ENCODE measurements around the gene KIAA1217. TPM values are rescaled to one million over a fixed set of nuclear protein-coding genes. Genes with fewer than 3 reads are reported as not detected.

KIAA1217 gene
- polyA plus RNA-seq, 1 donor from 2014 or later: 0.22 TPM

GRCh38 chr10:24397662-24398061 is 188.7 kb downstream of the KIAA1217 start:
- Histone ChIP-seq H3K9me2 (ENCODE audit: insufficient read depth, low read length) (no peaks in the 10 kb centered on the region), H3K27ac (ENCODE audit: low read length) (no peak overlapping the region), H3K79me2 (replicated peaks; ENCODE audit: insufficient read depth, low read length) (no peaks in the 10 kb centered on the region), H3F3A (ENCODE audit: insufficient read depth, low read length, poor library complexity, severe bottlenecking) (no peaks in the 10 kb centered on the region), H3K9ac (ENCODE audit: low read length) (no peak overlapping the region), H3K27me3 (ENCODE audit: insufficient read depth, low read depth, low read length) (no peaks in the 10 kb centered on the region), H3K4me3 (ENCODE audit: low read length) (no peak overlapping the region), H2AFZ (ENCODE audit: low read depth, low read length) (no peak overlapping the region), H3K36me3 (ENCODE audit: insufficient read depth, low read length) (no peaks in the 10 kb centered on the region), H3K9me3 (ENCODE audit: low read length) (no peaks in the 10 kb centered on the region), H3K4me2 (ENCODE audit: low read length) (no peak overlapping the region), H4K20me1 (ENCODE audit: insufficient read depth) (no peaks in the 10 kb centered on the region)
- TF ChIP-seq RAD21 (conservative IDR thresholded peaks at IDR 0.05) (no peak), POLR2AphosphoS5 (IDR thresholded peaks at IDR 0.05) (no peak), EZH2 (IDR thresholded peaks at IDR 0.05; ENCODE audit: borderline replicate concordance, insufficient read depth, low read length, poor library complexity, severe bottlenecking) (no peak), MXI1 (conservative IDR thresholded peaks at IDR 0.05; ENCODE audit: poor library complexity, severe bottlenecking) (no peak), REST (IDR thresholded peaks at IDR 0.05; ENCODE audit: borderline replicate concordance) (no peak), SMC3 (conservative IDR thresholded peaks at IDR 0.05; ENCODE audit: poor library complexity) (no peak)

GRCh38 chr10:24404567-24404966 is 195.6 kb downstream of the KIAA1217 start:
- no peaks in the 10 kb centered on the region for H3K79me2 ChIP-seq (replicated peaks; ENCODE audit: insufficient read depth, low read length)
- TF ChIP-seq EP300 (conservative IDR thresholded peaks at IDR 0.05; ENCODE audit: poor library complexity, severe bottlenecking): no peak
- TF ChIP-seq POLR2AphosphoS5 (IDR thresholded peaks at IDR 0.05): no peak
- TF ChIP-seq SMC3 (conservative IDR thresholded peaks at IDR 0.05; ENCODE audit: poor library complexity): no peak
- TF ChIP-seq REST (IDR thresholded peaks at IDR 0.05; ENCODE audit: borderline replicate concordance): no peak
- TF ChIP-seq EZH2 (IDR thresholded peaks at IDR 0.05; ENCODE audit: borderline replicate concordance, insufficient read depth, low read length, poor library complexity, severe bottlenecking): no peak
- TF ChIP-seq TAF1 (IDR thresholded peaks at IDR 0.05; ENCODE audit: low read depth): no peak
- no peak for TF ChIP-seq RAD21 (conservative IDR thresholded peaks at IDR 0.05)
- TF ChIP-seq CTCF (IDR thresholded peaks at IDR 0.05; ENCODE audit: poor library complexity, severe bottlenecking): no peak
- TF ChIP-seq MXI1 (conservative IDR thresholded peaks at IDR 0.05; ENCODE audit: poor library complexity, severe bottlenecking): no peak
- H4K20me1 ChIP-seq (ENCODE audit: insufficient read depth): no peaks in the 10 kb centered on the region

More at GRCh38 chr10:24404567-24404966, 195.6 kb downstream of the KIAA1217 start:
- no peak overlapping the region for H2AFZ ChIP-seq (ENCODE audit: low read depth, low read length)
- H3K4me3 ChIP-seq (ENCODE audit: low read length): no peak overlapping the region
- H3K4me2 ChIP-seq (ENCODE audit: low read length): no peak overlapping the region
- H3K27me3 ChIP-seq (ENCODE audit: insufficient read depth, low read depth, low read length): no peaks in the 10 kb centered on the region
- H3K36me3 ChIP-seq (ENCODE audit: insufficient read depth, low read length): no peaks in the 10 kb centered on the region
- H3K9me3 ChIP-seq (ENCODE audit: low read length): no peaks in the 10 kb centered on the region
- no peaks in the 10 kb centered on the region for H3K9me2 ChIP-seq (ENCODE audit: insufficient read depth, low read length)
- H3F3A ChIP-seq (ENCODE audit: insufficient read depth, low read length, poor library complexity, severe bottlenecking): no peaks in the 10 kb centered on the region
- no peak overlapping the region for H3K9ac ChIP-seq (ENCODE audit: low read length)
- H3K27ac ChIP-seq (ENCODE audit: low read length): no peak overlapping the region
